GM06990 (cell line): Measurements from ENCODE around the gene CHMP1B.
"Not testable (repeated sequence)": the region's sequence is repeated elsewhere in the genome, so short reads cannot be mapped to it uniquely, and the experiment has no call there.

Source experiments
- DNase-seq: peaks from one replicate; pipeline ENCODE4 v3.0.0-alpha.2; 2011; ENCODE audit not compliant: insufficient read length; ENCODE audit errors: extremely low read depth
- H3K27me3 ChIP-seq: replicated peaks from 2 replicates; pipeline ENCODE4 v1.6.0; 2011; ENCODE audit warnings: low read length; ENCODE audit not compliant: control insufficient read depth, insufficient read depth
- H3K36me3 ChIP-seq: 2 replicates; pipeline ENCODE4 v1.5.1; 2011; ENCODE audit warnings: low read length; ENCODE audit not compliant: control insufficient read depth, insufficient read depth
- H3K4me3 ChIP-seq: replicated peaks from 2 replicates; pipeline ENCODE4 v1.5.1; 2011; ENCODE audit warnings: low read depth, mild to moderate bottlenecking, control low read depth, low read length
- TF ChIP-seq, protein P1 (sequence below): IDR thresholded peaks from 2 replicates; pipeline ENCODE4 v1.5.1; 2011; ENCODE audit warnings: low read length, control low read depth, mild to moderate bottlenecking, inconsistent platforms; ENCODE audit not compliant: insufficient read depth, poor library complexity, severe bottlenecking

The CHMP1B gene

DNA sequence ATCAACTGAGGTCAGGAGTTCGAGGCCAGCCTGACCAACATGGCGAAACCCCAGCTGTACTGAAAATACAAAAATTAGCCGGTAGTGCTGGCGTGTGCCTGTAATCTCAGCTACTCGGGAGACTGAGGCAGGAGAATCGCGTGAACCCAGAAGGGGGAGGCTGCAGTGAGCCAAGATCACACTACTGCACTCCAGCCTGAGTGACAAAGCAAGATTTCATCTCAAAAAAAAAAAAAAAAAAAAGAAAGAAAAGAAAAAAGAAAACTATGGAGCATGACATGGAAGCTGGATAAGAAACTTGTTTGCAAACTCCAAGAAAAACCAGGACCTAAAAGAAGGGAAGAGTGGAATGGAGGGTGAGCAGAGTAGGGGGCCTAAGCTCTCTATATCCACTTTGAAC is 1.9 kb upstream of the CHMP1B start:
- DNase-seq, result no peak
- TF ChIP-seq, protein P1, sequence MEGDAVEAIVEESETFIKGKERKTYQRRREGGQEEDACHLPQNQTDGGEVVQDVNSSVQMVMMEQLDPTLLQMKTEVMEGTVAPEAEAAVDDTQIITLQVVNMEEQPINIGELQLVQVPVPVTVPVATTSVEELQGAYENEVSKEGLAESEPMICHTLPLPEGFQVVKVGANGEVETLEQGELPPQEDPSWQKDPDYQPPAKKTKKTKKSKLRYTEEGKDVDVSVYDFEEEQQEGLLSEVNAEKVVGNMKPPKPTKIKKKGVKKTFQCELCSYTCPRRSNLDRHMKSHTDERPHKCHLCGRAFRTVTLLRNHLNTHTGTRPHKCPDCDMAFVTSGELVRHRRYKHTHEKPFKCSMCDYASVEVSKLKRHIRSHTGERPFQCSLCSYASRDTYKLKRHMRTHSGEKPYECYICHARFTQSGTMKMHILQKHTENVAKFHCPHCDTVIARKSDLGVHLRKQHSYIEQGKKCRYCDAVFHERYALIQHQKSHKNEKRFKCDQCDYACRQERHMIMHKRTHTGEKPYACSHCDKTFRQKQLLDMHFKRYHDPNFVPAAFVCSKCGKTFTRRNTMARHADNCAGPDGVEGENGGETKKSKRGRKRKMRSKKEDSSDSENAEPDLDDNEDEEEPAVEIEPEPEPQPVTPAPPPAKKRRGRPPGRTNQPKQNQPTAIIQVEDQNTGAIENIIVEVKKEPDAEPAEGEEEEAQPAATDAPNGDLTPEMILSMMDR, result no peak
- no peaks in the 10 kb centered on the region for H3K36me3 ChIP-seq
- no peak overlapping the region for H3K4me3 ChIP-seq
- no peaks in the 10 kb centered on the region; the same call in 1 of the 2 replicates for H3K27me3 ChIP-seq

DNA sequence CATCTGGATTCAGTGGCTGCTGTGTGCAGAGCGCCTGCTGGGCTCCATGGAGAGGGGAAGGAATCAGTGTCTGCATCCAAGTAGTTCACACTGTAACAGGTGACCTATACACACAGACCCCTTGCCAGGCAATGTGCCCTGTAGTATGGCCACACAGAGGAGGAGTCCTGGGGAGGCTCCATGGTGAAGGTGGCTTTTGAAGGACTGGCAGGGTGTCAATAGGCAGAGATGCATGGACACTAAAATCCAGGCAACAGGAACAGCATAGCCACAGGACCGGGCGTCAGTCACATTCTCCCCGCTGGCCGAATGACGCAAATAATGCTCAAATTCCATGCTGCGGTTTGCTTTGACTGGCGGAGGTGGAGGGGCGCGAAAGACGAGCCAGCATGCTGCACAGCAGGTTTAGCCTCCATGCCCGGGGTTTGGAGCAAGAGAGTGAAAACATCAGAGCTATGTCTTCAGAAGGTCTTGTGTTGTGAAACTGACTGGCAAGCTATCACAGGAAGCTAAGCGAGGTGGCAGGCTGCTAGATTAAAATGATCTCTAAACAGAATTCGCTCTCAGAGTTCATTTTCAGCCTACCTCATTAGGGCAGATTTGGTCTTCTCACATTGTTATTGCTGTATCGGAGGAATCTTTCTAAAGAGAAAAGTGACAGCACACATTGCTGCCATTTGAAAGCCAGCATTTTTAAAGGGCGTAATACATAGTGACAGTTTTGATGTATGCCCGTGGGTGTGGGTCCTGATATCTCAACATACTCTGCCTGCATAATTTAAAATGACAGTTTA is 1.2 kb upstream of the CHMP1B start:
- no peaks in the 10 kb centered on the region; the same call in 1 of the 2 replicates for H3K27me3 ChIP-seq
- H3K36me3 ChIP-seq, result no peaks in the 10 kb centered on the region
- no peak for DNase-seq
- TF ChIP-seq, protein P1, result no peak
- H3K4me3 ChIP-seq, result peak overlapping the region; percentile 71

DNA sequence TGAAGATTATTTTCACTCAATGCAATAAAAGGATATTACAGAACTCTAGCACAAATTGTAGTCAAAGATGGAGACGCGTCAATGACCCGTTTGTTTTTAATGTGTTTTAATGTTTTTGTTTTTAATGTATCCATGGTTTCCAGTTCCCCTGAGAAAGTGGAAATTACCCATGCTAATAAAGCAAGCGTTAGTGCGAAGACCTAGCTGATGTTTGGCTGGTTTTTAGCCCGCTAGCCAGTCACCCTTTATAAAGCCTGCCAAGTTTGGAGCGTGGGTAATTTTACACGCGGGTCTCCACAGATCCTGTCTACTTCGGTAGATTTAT is 430 bp upstream of the CHMP1B start:
- Histone ChIP-seq H3K4me3 (peak overlapping the region; percentile 71), H3K27me3 (no peaks in the 10 kb centered on the region; the same call in 1 of the 2 replicates), H3K36me3 (no peaks in the 10 kb centered on the region)
- no peak for DNase-seq
- TF ChIP-seq, protein P1, result no peak

DNA sequence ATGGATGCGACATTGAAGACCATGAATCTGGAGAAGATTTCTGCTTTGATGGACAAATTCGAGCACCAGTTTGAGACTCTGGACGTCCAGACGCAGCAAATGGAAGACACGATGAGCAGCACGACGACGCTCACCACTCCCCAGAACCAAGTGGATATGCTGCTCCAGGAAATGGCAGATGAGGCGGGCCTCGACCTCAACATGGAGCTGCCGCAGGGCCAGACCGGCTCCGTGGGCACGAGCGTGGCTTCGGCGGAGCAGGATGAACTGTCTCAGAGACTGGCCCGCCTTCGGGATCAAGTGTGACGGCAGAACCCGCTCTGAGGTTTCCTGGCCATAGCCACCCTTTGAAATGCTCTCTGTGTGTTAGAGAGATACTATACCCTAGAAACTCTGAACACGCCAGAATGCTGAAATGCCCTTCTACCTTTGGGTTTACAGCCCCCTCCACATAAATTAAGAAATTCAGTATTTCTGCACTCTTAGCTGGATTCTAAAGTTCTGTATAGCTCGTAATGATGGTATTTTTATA is 659 bp downstream of the CHMP1B start:
- H3K27me3 ChIP-seq, result no peaks in the 10 kb centered on the region; the same call in 1 of the 2 replicates
- TF ChIP-seq, protein P1, result no peak
- H3K36me3 ChIP-seq, result no peaks in the 10 kb centered on the region
- peak; percentile 53 for DNase-seq
- peak overlapping the region; percentile 71 for H3K4me3 ChIP-seq

DNA sequence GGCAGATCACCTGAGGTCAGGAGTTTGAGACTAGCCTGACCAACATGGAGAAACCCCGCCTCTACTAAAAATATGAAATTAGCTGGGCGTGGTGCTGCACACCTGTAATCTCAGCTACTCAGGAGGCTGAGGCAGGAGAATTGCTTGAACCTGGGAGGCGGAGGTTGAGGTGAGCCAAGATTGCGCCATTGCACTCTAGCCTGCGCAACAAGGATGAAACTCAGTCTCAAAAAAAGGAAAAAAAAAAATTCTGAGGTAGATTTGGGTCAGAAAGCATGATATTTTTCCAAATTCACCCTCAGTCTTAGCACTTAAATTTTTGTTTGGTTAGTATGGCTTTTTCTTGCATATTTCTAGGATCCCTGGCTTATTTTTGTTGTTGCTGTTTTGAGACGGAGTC is 3.3 kb downstream of the CHMP1B start:
- not testable (repeated sequence) for H3K27me3 ChIP-seq, DNase-seq, H3K36me3 ChIP-seq, H3K4me3 ChIP-seq

DNA sequence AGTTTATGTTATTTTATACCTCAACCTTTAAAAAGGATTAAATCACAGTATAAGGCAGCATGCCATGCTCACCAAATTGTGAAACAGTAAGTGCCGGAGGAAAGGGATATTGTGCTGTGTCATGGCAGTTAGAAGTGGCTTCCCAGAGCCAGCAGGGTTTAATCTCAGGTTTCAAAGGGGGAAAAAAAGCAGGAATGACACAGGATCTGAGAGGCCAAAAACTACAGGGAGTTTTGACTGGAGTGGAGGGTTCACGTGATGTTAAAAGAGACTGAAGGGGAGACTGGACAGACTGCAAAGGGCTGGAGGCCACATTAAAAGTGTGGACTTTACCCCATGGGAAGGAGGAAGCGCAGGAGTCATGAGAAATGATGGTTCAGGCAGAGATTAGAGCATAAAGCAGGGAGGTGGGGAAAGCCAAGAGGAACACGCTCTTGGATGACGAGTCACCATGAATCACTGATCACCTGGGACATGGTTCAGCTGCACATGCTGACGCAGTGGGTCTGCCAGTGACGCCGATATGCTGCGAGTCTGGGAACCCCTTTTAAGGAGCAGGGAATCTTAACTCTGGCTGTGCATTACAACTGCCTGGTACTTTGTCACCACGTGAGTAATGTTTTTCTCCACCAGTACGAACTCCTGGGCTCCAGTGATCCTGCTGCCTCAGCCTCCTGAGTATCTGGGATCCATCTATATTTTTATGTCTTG is 6.1 kb downstream of the CHMP1B start:
- Histone ChIP-seq H3K27me3 (no peaks in the 10 kb centered on the region), H3K4me3 (no peak overlapping the region), H3K36me3 (no peaks in the 10 kb centered on the region)
- TF ChIP-seq, protein P1, result no peak
- no peak for DNase-seq
